Coronary artery (tissue), 2 donors: Measurements from ENCODE around the gene ATF7.

Experiments used
- DNase-seq: peaks from one replicate; pipeline ENCODE4 v3.0.0-alpha.2; 2017; ENCODE audit warnings: low spot score
- H3K27ac ChIP-seq, 2 donors: fragments of 200-600 bp; sonication (generic); one replicate each; pipeline ENCODE4 v1.5.1; 2016 to 2019
- H3K4me3 ChIP-seq: fragments of 200-600 bp; sonication (generic); 2 replicates; pipeline ENCODE4 v1.5.1; 2016; ENCODE audit warnings: mild to moderate bottlenecking, moderate library complexity
- CTCF ChIP-seq: fragments of 200-600 bp; sonication (generic); IDR thresholded peaks from one replicate; pipeline ENCODE4 v1.5.1; 2019; ENCODE audit warnings: antibody characterized with exemption

ATF7 gene

GRCh38 chr12:53592426-53592825 lies 33.8 kb downstream of the ATF7 start:
- Histone ChIP-seq H3K4me3 (no peak overlapping the region), H3K27ac (no peak overlapping the region)
- DNase-seq = no peak
- no peak for TF ChIP-seq CTCF

DNA sequence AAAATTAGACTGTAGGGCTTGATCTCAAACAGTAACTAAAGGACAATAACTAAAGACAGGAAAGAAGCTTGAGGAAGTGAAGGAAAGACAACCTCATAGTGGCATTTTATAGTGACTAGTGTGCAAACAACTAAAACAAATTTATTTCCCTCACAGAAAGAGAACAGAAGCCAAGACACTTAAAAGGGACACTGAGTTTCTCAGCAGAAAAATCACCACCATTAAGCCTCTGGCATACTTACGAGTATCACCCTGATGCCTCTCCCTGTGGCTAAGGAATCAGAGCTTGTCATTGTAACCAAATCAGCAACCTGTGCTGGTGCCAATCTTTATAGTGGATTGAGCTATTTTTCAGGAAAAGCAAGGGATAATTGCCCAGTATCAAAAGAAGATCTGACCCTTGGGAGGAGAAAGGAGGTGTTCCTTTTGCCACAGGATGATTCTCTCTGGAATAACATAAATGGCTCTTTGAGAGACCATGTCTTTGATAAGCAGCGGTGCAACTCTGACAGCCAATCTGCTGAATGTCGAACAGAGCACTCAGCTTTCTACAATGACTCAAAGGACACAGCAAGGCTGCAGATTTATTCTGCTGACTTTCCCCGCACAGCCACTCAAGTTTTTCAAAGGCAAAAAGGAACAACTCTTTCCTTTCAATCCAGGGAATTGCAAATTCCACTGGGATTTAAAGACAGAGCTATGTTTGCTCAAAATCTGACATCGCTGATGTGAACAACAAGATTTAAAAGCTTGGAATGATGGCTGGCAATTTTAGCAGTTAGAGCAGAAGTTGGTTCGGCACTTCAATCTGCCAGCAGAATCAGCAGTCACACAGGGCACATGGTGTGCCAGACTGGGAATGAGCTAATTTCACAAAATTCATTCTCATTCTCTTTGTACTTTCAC lies 34.6 kb downstream of the ATF7 start:
- peak overlapping the region; percentile 38 to 66 for H3K27ac ChIP-seq
- peak overlapping the region; percentile 46 for H3K4me3 ChIP-seq
- TF ChIP-seq CTCF = no peak
- no peak for DNase-seq

GRCh38 chr12:53590652-53591051 lies 35.5 kb downstream of the ATF7 start:
- no peak overlapping the region for H3K4me3 ChIP-seq
- no peak overlapping the region for H3K27ac ChIP-seq
- TF ChIP-seq CTCF = no peak
- no peak for DNase-seq

DNA sequence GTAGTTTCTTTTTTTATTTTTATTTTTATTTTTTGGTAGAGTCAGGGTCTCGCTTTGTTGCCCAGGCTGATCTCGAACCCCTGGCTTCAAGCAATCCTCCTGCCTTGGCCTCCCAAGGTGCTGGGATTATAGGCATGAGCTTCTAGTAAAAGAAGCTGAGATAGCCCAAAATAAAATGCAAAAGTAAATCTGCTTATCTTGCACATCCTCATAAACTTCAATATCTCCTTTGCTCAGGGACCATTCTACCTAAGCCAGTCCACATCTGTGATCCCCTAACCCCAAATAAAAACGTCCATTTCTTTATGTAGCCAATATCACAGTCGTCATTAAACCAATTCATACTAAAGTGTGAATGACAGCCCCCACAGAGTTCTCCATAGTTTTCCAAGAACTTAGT lies 36.3 kb downstream of the ATF7 start:
- no peak for DNase-seq
- no peak overlapping the region for H3K27ac ChIP-seq
- H3K4me3 ChIP-seq = no peak overlapping the region
- TF ChIP-seq CTCF = no peak

GRCh38 chr12:53589423-53589822 lies 36.8 kb downstream of the ATF7 start:
- Histone ChIP-seq H3K27ac (no peak overlapping the region), H3K4me3 (no peak overlapping the region)
- no peak for TF ChIP-seq CTCF
- DNase-seq = no peak

- no peak for TF ChIP-seq CTCF
- no peak overlapping the region for H3K27ac ChIP-seq
- DNase-seq = no peak
- H3K4me3 ChIP-seq = no peak overlapping the region
Observed at GRCh38 chr12:53588123-53588522, 38.1 kb downstream of the ATF7 start.

- TF ChIP-seq CTCF = no peak
- Histone ChIP-seq H3K4me3 (no peak overlapping the region), H3K27ac (no peak overlapping the region)
- no peak for DNase-seq
Observed at GRCh38 chr12:53586745-53587144, 39.4 kb downstream of the ATF7 start.
